GM12878 (cell line): ENCODE results near the gene NKD1.

Source experiments
- BCL11A ChIP-seq: IDR thresholded peaks from 2 replicates; pipeline ENCODE4 v1.6.1; 2011; ENCODE audit warnings: low read depth, low read length
- CEBPB ChIP-seq, 2 experiments: fragments of 150-350 bp in 1 of 2; IDR thresholded peaks; 2 replicates each; pipeline ENCODE4 v1.6.1; 2012 to 2014; ENCODE audit warnings: low read depth in 2 of 2, low read length in 2 of 2, borderline replicate concordance in 1 of 2, inconsistent platforms in 1 of 2
- JUND ChIP-seq: IDR thresholded peaks from 2 replicates; pipeline ENCODE4 v1.6.1; 2012; ENCODE audit warnings: low read depth, mild to moderate bottlenecking, low read length, improper control_type of control experiment, moderate library complexity
- MEF2B ChIP-seq: fragments of 450-650 bp; IDR thresholded peaks from 2 replicates; pipeline ENCODE4 v1.6.1; 2018; ENCODE audit warnings: mild to moderate bottlenecking, moderate library complexity; ENCODE audit not compliant: partially characterized antibody, poor library complexity, severe bottlenecking
- RAD21 ChIP-seq: IDR thresholded peaks from 2 replicates; pipeline ENCODE4 v1.6.1; 2011; ENCODE audit warnings: mild to moderate bottlenecking, low read depth, low read length, moderate library complexity; ENCODE audit not compliant: insufficient read depth
- TF ChIP-seq, protein P1 (sequence below): IDR thresholded peaks from 2 replicates; pipeline ENCODE4 v1.6.1; 2011; ENCODE audit warnings: borderline replicate concordance, low read depth, mild to moderate bottlenecking, moderate library complexity, low read length; ENCODE audit not compliant: insufficient read depth, poor library complexity, severe bottlenecking
- TF ChIP-seq, protein P2 (sequence below): fragments of 450-650 bp; IDR thresholded peaks from 2 replicates; pipeline ENCODE4 v1.6.1; 2017; ENCODE audit warnings: mild to moderate bottlenecking
- TF ChIP-seq, protein P3 (sequence below): fragments of 450-650 bp; IDR thresholded peaks from 2 replicates; pipeline ENCODE4 v1.6.1; 2018; ENCODE audit warnings: mild to moderate bottlenecking, low read depth, moderate library complexity; ENCODE audit not compliant: partially characterized antibody

DNA sequence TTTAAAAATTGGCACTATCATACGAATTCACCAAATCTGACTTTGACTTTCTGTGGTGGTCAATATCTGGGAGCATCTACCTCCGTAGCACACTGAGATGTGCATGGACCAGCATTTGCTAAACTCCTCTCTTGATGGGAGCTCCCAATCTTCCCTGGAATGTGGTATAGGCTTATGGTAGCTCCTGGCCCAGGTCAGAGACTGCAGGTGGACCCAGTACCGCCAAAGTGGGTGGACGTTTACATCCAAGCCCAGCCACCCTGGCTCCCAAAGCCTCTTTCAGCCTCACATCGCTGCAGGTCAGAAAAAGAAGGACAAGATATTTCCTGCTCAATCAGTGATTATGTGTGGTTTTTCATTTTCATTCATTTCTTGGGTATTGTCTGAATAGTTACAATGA is 43.1 kb upstream of the NKD1 start:
- TF ChIP-seq RAD21 = no peak
- TF ChIP-seq BCL11A = no peak
- TF ChIP-seq, protein P1, sequence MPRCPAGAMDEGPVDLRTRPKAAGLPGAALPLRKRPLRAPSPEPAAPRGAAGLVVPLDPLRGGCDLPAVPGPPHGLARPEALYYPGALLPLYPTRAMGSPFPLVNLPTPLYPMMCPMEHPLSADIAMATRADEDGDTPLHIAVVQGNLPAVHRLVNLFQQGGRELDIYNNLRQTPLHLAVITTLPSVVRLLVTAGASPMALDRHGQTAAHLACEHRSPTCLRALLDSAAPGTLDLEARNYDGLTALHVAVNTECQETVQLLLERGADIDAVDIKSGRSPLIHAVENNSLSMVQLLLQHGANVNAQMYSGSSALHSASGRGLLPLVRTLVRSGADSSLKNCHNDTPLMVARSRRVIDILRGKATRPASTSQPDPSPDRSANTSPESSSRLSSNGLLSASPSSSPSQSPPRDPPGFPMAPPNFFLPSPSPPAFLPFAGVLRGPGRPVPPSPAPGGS = no peak
- no peak for TF ChIP-seq CEBPB (IDR thresholded peaks at IDR 0.05; ENCODE audit: borderline replicate concordance in 1 of 2, low read depth in 2 of 2, low read length in 2 of 2)
- no peak for TF ChIP-seq MEF2B
- no peak for TF ChIP-seq JUND
- TF ChIP-seq, protein P2, sequence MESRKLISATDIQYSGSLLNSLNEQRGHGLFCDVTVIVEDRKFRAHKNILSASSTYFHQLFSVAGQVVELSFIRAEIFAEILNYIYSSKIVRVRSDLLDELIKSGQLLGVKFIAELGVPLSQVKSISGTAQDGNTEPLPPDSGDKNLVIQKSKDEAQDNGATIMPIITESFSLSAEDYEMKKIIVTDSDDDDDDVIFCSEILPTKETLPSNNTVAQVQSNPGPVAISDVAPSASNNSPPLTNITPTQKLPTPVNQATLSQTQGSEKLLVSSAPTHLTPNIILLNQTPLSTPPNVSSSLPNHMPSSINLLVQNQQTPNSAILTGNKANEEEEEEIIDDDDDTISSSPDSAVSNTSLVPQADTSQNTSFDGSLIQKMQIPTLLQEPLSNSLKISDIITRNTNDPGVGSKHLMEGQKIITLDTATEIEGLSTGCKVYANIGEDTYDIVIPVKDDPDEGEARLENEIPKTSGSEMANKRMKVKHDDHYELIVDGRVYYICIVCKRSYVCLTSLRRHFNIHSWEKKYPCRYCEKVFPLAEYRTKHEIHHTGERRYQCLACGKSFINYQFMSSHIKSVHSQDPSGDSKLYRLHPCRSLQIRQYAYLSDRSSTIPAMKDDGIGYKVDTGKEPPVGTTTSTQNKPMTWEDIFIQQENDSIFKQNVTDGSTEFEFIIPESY = no peak
- TF ChIP-seq, protein P3, sequence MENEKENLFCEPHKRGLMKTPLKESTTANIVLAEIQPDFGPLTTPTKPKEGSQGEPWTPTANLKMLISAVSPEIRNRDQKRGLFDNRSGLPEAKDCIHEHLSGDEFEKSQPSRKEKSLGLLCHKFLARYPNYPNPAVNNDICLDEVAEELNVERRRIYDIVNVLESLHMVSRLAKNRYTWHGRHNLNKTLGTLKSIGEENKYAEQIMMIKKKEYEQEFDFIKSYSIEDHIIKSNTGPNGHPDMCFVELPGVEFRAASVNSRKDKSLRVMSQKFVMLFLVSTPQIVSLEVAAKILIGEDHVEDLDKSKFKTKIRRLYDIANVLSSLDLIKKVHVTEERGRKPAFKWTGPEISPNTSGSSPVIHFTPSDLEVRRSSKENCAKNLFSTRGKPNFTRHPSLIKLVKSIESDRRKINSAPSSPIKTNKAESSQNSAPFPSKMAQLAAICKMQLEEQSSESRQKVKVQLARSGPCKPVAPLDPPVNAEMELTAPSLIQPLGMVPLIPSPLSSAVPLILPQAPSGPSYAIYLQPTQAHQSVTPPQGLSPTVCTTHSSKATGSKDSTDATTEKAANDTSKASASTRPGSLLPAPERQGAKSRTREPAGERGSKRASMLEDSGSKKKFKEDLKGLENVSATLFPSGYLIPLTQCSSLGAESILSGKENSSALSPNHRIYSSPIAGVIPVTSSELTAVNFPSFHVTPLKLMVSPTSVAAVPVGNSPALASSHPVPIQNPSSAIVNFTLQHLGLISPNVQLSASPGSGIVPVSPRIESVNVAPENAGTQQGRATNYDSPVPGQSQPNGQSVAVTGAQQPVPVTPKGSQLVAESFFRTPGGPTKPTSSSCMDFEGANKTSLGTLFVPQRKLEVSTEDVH = no peak
